HG02943 (cell line): ENCODE data around the gene RSPO3.
"Not testable (repeated sequence)": the region's sequence is repeated elsewhere in the genome, so short reads cannot be mapped to it uniquely, and the experiment has no call there.

Experiments used
- ATAC-seq: cut with Tn5 transposase; IDR thresholded peaks from one replicate; pipeline ENCODE4 v1.9.1; 2021; ENCODE audit warnings: mild to moderate bottlenecking, low read depth, moderate library complexity; ENCODE audit not compliant: unreplicated experiment

Gene RSPO3

DNA sequence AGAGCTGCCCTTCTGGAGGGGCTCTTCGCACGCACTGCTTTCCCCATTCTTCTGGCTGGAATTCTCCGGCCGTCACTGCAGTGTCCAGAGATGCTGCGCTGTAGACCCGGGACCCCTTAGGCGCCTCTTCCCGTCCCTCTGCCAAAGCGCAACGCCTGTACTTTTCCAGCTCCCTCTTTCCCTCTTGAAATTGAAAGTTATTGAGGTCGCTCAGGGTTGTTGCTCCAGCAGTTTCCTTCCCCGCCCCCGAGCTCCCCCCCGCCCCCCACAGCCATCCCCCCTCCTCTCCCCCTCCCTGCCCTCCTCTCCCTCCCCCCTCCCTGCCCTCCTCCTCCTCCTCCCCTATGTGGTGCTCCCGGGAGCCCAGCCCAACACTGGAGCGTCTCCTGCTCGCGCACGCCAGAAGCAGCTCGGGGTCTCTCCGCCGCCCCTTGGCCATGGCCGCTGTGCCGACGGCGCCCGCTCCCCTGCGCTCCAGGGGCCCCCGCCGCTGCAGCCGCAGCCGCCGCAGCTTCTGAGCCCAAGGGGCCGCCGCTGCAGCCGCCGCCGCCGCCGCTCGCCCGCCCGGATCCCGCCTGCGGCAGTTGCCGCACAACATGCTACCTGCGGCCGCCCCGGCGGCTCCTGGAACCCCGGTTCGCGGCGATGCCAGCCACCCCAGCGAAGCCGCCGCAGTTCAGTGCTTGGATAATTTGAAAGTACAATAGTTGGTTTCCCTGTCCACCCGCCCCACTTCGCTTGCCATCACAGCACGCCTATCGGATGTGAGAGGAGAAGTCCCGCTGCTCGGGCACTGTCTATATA lies at the start of gene RSPO3:
TSS of gene RSPO3 (plus strand) at position 374 of the 804 bp plus-strand sequence. CDS start 522 bp downstream, outside the sequence.
- ATAC-seq, result no peak

DNA sequence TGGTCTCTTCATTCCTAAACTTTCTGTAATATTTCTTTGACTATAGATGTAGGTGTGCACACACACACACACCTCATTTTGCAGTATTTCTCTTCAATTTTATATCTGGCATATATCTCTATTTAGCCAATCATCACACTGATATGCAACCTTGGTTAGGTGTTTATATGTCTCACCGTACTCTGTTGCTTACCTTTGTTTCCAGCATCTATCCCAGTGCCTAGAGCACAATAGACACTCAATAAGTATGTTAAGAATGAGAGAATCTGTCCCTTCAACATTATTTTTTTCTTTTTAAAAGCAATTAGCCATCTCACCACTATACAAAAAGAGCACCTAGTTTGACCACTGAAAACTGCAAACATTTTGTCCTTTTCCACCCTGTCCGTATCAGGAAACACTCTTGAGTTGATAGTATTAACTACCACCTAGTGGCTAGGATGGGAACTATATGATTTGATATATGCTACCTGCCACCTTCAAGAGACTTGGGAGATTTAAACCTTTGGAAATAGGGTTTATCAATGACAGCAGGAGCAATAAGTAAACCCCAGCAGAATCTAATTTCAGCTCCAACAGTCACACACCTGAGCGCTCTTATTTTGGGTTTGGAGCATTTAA lies 48.7 kb upstream of the RSPO3 start:
- no peak for ATAC-seq

DNA sequence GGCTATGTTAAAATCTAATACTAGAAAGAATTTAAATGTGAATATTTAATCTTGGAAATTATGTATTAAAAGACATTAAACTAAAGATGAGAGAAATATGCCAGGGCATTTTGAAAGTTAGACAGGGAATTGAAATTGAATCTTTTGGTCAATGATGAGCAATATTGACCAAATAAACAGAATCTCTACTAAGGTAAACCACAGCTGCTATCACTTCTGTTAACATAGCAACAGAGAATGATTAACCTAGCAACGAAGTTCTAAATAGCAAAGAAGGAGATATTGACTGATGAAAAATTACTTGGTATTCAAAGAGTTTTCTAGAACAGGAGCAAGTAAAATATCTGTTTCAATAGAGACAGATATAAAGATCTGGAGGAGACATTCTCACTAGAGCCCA lies 45.2 kb upstream of the RSPO3 start:
- peak; percentile 51 for ATAC-seq

DNA sequence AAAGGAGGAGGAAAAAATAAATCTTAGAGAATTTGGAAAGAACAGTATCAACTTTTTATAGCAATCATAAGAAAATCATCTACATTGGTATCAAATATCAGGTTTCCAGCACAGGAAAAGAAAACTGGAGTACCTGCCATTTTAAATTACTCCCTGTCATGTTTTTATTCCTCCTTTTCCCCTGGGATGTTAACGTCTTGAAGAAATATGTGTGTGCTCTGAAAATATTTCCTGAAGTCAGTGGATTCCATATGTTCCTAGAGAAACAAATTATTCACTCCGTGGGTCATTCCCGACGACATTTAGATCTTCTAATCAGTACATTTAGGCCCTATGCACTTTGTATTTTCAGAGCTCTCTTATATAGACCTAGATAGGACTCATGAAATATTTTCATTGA lies 42.0 kb upstream of the RSPO3 start:
- ATAC-seq, result no peak

DNA sequence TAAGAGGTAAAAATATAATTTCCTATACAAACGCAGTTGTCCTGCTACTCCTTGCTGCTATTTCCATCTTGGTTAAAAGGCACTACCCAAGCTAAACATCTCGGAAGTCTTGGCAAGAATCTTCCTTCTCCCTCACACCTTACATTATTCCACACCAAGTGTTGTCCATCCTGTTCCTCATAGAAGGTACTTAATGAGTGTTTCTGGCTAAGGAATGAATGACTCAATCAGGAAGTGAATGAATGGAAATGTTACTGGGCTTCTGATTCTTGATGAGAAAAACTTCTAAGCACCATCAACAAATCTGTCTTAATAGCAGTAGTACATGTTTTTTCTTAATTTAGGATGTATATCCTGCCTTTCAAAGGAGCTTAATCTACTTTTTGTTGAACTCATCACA lies 40.6 kb upstream of the RSPO3 start:
- no peak for ATAC-seq

DNA sequence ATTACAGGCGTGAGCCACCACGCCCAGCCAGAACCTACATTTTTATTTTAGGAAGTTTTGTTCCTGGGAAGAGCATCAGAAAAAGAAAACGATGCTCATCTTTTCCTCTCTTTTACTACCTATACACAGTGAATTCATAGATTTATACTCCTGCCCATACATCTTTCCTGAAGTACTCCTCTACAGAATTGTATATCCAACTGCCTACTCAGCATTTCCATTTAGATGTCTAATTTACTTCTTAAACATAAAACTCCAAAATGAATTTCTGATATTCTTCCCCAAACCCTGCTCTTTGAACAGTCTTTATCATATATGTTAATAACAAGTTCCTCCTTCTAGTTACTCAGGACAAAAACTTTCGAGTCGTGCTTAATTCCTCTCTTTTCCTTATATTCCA lies 39.8 kb upstream of the RSPO3 start:
- no peak for ATAC-seq

- no peak for ATAC-seq
Observed at GRCh38 chr6:127079681-127080080, 38.8 kb upstream of the RSPO3 start.

DNA sequence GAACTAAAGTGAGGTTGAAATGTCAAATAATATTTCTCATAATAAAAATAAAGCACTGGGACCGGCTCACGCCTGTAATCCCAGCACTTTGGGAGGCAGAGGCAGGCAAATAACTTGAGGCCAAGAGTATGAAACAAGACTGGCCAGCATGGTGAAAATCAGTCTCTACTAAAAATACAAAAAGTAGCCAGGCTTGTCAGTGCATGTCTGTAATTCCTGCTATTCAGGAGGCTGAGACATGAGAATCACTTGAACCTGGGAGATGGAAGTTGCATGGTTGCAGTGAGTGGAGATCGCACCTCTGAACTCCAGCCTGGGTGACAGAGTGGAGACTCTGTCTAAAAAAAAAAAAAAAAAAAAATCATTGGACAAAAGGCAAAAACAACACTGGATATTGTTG lies 38.4 kb upstream of the RSPO3 start:
- ATAC-seq, result no peak

DNA sequence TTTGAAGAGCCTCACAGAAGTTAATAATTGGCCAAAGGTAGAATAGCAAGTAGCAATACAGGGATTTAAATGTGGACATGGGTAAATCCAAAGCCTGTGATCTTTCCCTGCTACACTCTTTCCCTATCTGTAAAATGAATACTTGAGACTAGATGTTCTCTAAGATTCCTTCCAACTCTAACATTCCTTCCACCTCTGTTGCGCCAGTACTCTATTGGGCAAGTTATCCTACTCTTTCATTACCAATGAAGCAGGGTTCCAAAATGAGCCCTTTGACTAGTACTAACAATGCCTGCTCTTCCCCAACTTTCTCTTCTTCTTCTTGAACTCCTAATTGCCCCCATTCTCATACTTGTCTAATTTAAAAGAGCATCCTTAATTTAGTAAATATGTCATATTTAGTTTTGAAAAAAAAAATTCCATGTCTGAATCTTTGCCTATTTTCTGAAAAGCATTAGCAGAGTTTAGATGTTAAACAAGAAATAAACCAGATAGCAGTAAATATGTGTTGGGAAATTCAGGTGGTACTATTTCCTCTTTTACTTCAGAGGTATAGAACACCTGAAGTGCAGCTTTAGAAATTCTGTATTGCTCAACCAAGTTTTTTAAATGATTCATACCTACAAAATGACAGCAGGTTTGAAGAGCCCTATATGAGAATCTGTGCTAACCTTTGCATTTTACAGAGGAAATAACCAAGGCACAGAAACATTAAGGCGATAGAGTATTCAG lies 35.1 kb upstream of the RSPO3 start:
- ATAC-seq, result no peak

DNA sequence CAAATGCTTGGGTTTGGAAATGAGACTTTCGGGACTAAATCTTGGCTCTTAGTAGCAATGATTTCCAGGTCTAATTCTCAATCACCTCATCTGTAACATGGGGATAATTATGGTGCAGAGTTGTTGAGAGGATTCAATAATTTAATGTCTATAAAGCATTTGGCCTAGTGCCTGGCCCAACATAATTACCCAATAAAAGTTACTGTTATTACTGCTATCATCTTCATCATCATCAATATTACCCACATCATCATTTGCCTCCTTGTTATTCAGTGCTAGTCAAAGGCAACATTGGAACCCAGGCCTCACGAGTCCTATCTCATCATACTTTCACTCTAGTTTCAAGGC lies 34.5 kb upstream of the RSPO3 start:
- ATAC-seq, result no peak

GRCh38 chr6:127085181-127085580 lies 33.3 kb upstream of the RSPO3 start:
- ATAC-seq, result no peak

GRCh38 chr6:127090051-127090450 lies 28.4 kb upstream of the RSPO3 start:
- ATAC-seq, result no peak

- ATAC-seq, result no peak
Observed at GRCh38 chr6:127092466-127092865, 26.0 kb upstream of the RSPO3 start.

GRCh38 chr6:127094791-127095190 lies 23.7 kb upstream of the RSPO3 start:
- ATAC-seq, result no peak

DNA sequence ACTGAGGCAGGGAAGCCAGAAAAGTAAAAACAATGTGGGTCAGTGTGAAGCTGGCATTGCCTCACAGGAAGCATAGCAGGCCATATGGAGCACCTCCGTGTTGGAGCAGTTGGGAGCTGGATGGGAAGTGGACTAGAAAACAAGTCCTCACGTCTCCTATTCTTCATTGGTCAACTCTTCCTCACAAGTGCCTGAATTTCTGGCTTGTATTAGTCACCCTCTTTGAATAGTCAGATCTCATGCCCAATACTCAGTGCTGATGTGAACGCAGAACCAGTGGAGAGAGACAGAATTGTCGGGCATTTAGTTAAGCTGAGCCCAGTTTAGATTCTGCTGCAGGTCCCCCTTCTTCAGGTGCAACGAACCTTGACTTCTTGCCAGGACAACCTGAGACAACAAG lies 22.3 kb upstream of the RSPO3 start:
- no peak for ATAC-seq

- ATAC-seq, result not testable (repeated sequence)
Observed at GRCh38 chr6:127097442-127097841, 21.0 kb upstream of the RSPO3 start.

- no peak for ATAC-seq
Observed at GRCh38 chr6:127100510-127101140, 17.8 kb upstream of the RSPO3 start.

DNA sequence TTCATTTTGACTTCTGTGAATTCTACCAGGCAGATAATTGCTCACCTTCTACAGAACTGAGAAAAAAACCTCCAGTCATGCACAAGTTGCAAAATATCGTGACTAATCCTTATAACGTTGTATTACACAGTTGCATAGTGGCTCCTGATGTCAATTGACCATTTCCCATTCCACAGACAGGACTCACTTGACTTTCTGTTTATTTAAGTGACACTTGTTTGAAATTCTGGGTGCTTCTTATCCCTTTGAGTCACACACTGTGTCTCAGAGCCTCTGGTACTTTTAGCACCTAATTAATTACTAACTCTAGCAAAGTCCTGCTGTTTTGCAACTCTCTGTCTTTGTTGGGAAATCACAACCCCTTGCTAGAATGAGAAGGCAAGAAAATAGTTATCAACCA lies 16.2 kb upstream of the RSPO3 start:
- ATAC-seq, result no peak

- ATAC-seq, result no peak
Observed at GRCh38 chr6:127102859-127103258, 15.6 kb upstream of the RSPO3 start.

GRCh38 chr6:127103482-127103881 lies 15.0 kb upstream of the RSPO3 start:
- ATAC-seq, result no peak

- no peak for ATAC-seq
Observed at GRCh38 chr6:127107916-127108315, 10.6 kb upstream of the RSPO3 start.
